Measurements from ENCODE around the gene TBCE.

TBCE gene

GRCh38 chr1:235410467-235410866 is 43.2 kb downstream of the TBCE start:
- DNase-seq (ENCODE audit: low read depth in 2 of 2) = no peak

- DNase-seq (ENCODE audit: low read depth in 2 of 2) = no peak
Measured at GRCh38 chr1:235411489-235412486, 44.6 kb downstream of the TBCE start.

- peak; percentile 30 to 50 for DNase-seq (ENCODE audit: low read depth in 2 of 2)
Measured at GRCh38 chr1:235415008-235415904, 48.0 kb downstream of the TBCE start.

GRCh38 chr1:235416662-235417049 is 49.4 kb downstream of the TBCE start:
- no peak for DNase-seq (ENCODE audit: low read depth in 2 of 2)

- DNase-seq (ENCODE audit: low read depth in 2 of 2) = peak; percentile 42 to 44
Measured at GRCh38 chr1:235417086-235417697, 50.0 kb downstream of the TBCE start.

GRCh38 chr1:235421751-235422150 is 54.5 kb downstream of the TBCE start:
- DNase-seq (ENCODE audit: low read depth in 2 of 2) = no peak

- peak in 1 of 2 donors; percentile 4 for DNase-seq (ENCODE audit: low read depth in 2 of 2)
Measured at GRCh38 chr1:235423214-235423652, 56.0 kb downstream of the TBCE start.

GRCh38 chr1:235424092-235424491 is 56.9 kb downstream of the TBCE start:
- DNase-seq (ENCODE audit: low read depth in 2 of 2) = no peak

- no peak for DNase-seq (ENCODE audit: low read depth in 2 of 2)
Measured at GRCh38 chr1:235425357-235425756, 58.1 kb downstream of the TBCE start.

GRCh38 chr1:235426143-235426542 is 58.9 kb downstream of the TBCE start:
- no peak for DNase-seq (ENCODE audit: low read depth in 2 of 2)

GRCh38 chr1:235426680-235427079 is 59.5 kb downstream of the TBCE start:
- no peak for DNase-seq (ENCODE audit: low read depth in 2 of 2)

- DNase-seq (ENCODE audit: low read depth in 2 of 2) = no peak
Measured at GRCh38 chr1:235427447-235427846, 60.2 kb downstream of the TBCE start.

- no peak for DNase-seq (ENCODE audit: low read depth in 2 of 2)
Measured at GRCh38 chr1:235429143-235429542, 61.9 kb downstream of the TBCE start.

GRCh38 chr1:235430991-235431390 is 63.8 kb downstream of the TBCE start:
- no peak for DNase-seq (ENCODE audit: low read depth in 2 of 2)

GRCh38 chr1:235434001-235434400 is 66.8 kb downstream of the TBCE start:
- no peak for DNase-seq (ENCODE audit: low read depth in 2 of 2)

GRCh38 chr1:235441159-235441685 is 74.0 kb downstream of the TBCE start:
- no peak for DNase-seq (ENCODE audit: low read depth in 2 of 2)

GRCh38 chr1:235442788-235443429 is 75.7 kb downstream of the TBCE start:
- no peak for DNase-seq (ENCODE audit: low read depth in 2 of 2)

- no peak for DNase-seq (ENCODE audit: low read depth in 2 of 2)
Measured at GRCh38 chr1:235448616-235449015, 81.4 kb downstream of the TBCE start.

GRCh38 chr1:235450433-235450832 is 83.2 kb downstream of the TBCE start:
- DNase-seq (ENCODE audit: low read depth in 2 of 2) = no peak

GRCh38 chr1:235450886-235451483 is 83.8 kb downstream of the TBCE start:
- no peak for DNase-seq (ENCODE audit: low read depth in 2 of 2)

- no peak for DNase-seq (ENCODE audit: low read depth in 2 of 2)
Measured at GRCh38 chr1:235454021-235454420, 86.8 kb downstream of the TBCE start.

Data from stimulated activated CD4-positive, alpha-beta T cell treated with anti-CD3 and anti-CD28 coated beads, Interleukin-4, amount 100 ng/mL, for 48 hours (primary cell).